BJ (cell line): Measurements from ENCODE around the gene AIDA. TPM values are rescaled to one million over a fixed set of nuclear protein-coding genes. Genes with fewer than 3 reads are reported as not detected.
"Not testable (repeated sequence)": the region's sequence is repeated elsewhere in the genome, so short reads cannot be mapped to it uniquely, and the experiment has no call there.

Source experiments
- CTCF ChIA-PET: fragments of 350-600 bp; formaldehyde crosslinking; extraction: SDS; loops from one replicate; lab custom pipeline; 2021; ENCODE audit warnings: antibody characterized with exemption, inconsistent platforms; lab: Yijun Ruan, JAX
- POLR2A ChIA-PET: fragments of 300-600 bp; sonication (Branson Sonifier 250); formaldehyde crosslinking; extraction: SDS; loops from one replicate; lab custom pipeline; 2021; ENCODE audit warnings: antibody characterized with exemption; lab: Charles Lee
- DNase-seq: peaks from one replicate; pipeline ENCODE4 v3.0.0-alpha.2; 2011; ENCODE audit warnings: low read depth
- H3K27me3 ChIP-seq: 2 replicates; pipeline ENCODE4 v1.6.0; 2011; ENCODE audit warnings: low read length; ENCODE audit not compliant: control insufficient read depth, insufficient read depth
- H3K36me3 ChIP-seq: 2 replicates; pipeline ENCODE4 v1.5.1; 2011; ENCODE audit warnings: low read length; ENCODE audit not compliant: control insufficient read depth, insufficient read depth
- H3K4me3 ChIP-seq: 2 replicates; pipeline ENCODE4 v1.5.1; 2011; ENCODE audit warnings: low read depth, mild to moderate bottlenecking, control low read depth, low read length
- CTCF ChIP-seq: IDR thresholded peaks from 2 replicates; pipeline ENCODE4 v1.5.1; 2011; ENCODE audit warnings: low read depth, mild to moderate bottlenecking, control low read depth, inconsistent platforms, low read length, moderate library complexity; ENCODE audit not compliant: insufficient read depth
- polyA plus RNA-seq: library from polyadenylated mRNA; depleted of rRNA; stranded (reverse); fragments of >200 nt; gene quantifications from 2 replicates; pipeline ENCODE4 v1.2.3, GENCODE V29; 2011

Gene AIDA
- polyA plus RNA-seq, 1 experiment = 49.8 TPM

- H3K4me3 ChIP-seq = no peak overlapping the region
- peaks cover 3% of the 10 kb centered on the region for H3K36me3 ChIP-seq
- no peaks in the 10 kb centered on the region for H3K27me3 ChIP-seq
- CTCF ChIA-PET = interaction anchor here (1.0 kb wide), 1 partner anchor 9 kb away, joined by 3 read pairs; no protein-coding TSS in a partner anchor
- no peak for TF ChIP-seq CTCF
- no peak for DNase-seq
- POLR2A ChIA-PET = no interaction called here
These were observed 32.2 kb downstream of the AIDA start for GRCh38 chr1:222680080-222680479.

GRCh38 chr1:222670110-222670509, 42.2 kb downstream of the AIDA start:
- Histone ChIP-seq H3K27me3 (no peaks in the 10 kb centered on the region), H3K36me3 (peaks cover 5% of the 10 kb centered on the region), H3K4me3 (no peak overlapping the region)
- TF ChIP-seq CTCF = no peak
- ChIA-PET POLR2A (no interaction called here), CTCF (no interaction called here)
- DNase-seq = no peak

GRCh38 chr1:222669107-222669506, 43.2 kb downstream of the AIDA start:
- H3K36me3 ChIP-seq, CTCF ChIA-PET, POLR2A ChIA-PET, H3K4me3 ChIP-seq, H3K27me3 ChIP-seq, DNase-seq: not testable (repeated sequence)

- H3K36me3 ChIP-seq = peaks cover 12% of the 10 kb centered on the region
- POLR2A ChIA-PET, H3K4me3 ChIP-seq, DNase-seq, H3K27me3 ChIP-seq, CTCF ChIA-PET: not testable (repeated sequence)
These were observed 44.1 kb downstream of the AIDA start for GRCh38 chr1:222668184-222668583.

- Histone ChIP-seq H3K27me3 (no peaks in the 10 kb centered on the region), H3K36me3 (peaks cover 15% of the 10 kb centered on the region), H3K4me3 (no peak overlapping the region)
- ChIA-PET CTCF (interaction anchor here (0.7 kb wide), 1 partner anchor 21 kb away, joined by 3 read pairs; no protein-coding TSS in a partner anchor), POLR2A (no interaction called here)
- no peak for TF ChIP-seq CTCF
- DNase-seq = no peak
These were observed 46.3 kb downstream of the AIDA start for GRCh38 chr1:222665964-222666363.

GRCh38 chr1:222663431-222663934, 48.8 kb downstream of the AIDA start:
- ChIA-PET POLR2A (no interaction called here), CTCF (no interaction called here)
- TF ChIP-seq CTCF = no peak
- no peak overlapping the region for H3K4me3 ChIP-seq
- H3K36me3 ChIP-seq = peaks cover 15% of the 10 kb centered on the region
- DNase-seq = no peak
- H3K27me3 ChIP-seq = no peaks in the 10 kb centered on the region
